Measurements from ENCODE around the gene LDAH.
A peak's percentile ranks its signal among the peaks of the same experiment; 100 is the strongest.

The LDAH gene

DNA sequence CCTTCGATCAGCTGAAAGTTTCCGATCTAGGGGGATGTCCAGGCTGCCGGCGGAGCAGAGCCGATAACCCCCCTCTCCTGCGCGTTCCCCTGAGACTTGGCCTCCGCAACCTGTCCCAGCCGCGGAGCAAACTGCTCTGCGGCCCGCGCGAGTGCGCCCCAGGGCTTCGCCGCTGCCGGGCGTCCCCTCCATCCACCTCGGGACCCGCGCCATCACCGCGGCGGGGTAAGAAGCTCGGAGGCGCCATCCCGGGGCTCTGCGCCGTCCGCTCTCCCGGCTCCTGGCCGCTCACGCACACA, 156.9 kb downstream of the LDAH start:
- DNase-seq, result no peak

DNA sequence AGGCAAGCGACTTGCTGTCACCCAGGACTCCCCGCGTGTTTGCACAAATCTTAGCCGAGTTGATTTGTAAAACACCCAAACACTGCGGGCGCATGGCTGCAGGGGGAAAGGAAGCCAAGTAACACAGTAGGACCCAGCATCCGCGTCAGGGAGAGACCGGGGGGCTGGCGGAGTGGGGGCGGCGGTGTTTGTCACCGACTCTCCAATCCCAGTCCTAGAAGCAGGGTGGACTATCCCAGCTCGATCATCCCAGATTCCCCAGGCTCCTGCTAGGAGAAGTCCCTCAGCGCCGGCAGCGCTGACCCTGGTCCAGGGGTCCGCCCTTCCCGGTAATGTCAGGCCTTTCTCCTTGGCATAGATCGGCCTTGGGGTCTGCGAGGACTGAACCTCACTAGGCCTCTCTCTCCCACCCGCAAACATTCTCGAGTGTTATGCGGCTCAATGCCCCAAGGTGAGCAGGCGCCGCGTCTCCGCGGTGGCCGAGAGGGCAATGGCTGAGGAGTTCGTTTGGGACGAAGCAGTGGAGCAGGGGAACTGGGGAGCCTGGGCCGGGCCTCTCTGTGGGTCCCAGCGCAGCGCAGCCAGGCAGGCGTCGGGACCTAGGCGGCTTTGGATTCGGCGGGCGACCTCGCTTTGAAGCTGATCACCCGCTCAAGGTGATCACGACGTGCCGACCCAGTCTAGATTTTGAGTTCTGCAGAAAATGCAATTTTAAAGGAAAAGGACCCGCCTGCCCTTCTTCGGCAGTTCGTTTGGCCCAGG, 157.5 kb downstream of the LDAH start:
- no peak for DNase-seq

DNA sequence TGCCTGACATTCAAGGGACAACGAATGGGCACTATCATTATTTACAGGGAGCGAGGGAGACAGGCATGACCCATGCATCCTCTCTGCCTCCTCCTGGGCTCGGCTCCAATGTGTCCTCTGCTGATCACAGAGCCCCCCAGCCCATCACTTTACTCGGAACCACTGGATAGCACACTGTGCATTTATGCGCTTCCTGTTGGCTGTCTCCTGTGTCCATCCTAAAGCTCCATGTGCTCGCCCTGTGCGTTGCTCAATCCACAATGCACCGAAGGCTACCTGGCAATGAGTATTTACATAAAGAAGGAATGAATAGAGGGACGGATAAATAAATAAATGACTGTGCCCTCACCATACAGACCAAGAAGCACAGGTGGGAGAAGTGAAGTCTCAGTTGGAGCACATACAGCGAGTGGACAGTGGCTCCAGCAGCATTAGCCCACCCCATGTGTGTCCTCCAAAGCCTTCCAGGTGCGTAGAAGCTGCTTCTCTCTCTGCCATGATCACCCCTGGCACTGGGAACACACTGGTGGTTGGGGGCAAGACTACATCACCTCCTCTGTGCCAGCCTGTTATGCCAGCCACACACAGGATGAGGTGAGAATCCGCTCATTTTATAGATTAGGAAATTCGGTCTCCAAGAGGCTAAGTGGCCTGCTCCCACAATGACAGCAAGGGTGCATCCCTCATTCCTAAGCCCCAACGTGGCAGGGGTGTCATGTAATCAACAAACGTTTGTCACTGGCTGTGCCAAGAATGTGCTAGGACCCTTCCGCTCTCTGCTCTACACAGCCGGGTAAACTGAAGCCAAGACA, 158.3 kb downstream of the LDAH start:
- DNase-seq, result no peak

DNA sequence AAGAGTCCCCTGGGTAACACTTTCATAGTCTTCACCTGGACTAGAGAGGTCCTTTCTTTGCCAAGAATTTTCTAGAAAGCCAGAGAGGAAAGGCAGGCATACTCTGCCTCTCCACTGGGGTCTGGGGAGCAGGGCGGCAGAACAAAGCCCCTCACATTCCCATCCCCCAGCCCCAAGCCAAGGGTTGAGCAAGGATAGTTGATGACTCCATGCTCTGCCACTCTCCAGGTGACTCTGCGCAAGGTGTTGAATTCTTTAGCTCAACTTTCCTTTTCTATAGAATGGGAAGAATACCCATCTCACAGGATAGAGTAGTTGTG, 158.9 kb downstream of the LDAH start:
- DNase-seq, result no peak

DNA sequence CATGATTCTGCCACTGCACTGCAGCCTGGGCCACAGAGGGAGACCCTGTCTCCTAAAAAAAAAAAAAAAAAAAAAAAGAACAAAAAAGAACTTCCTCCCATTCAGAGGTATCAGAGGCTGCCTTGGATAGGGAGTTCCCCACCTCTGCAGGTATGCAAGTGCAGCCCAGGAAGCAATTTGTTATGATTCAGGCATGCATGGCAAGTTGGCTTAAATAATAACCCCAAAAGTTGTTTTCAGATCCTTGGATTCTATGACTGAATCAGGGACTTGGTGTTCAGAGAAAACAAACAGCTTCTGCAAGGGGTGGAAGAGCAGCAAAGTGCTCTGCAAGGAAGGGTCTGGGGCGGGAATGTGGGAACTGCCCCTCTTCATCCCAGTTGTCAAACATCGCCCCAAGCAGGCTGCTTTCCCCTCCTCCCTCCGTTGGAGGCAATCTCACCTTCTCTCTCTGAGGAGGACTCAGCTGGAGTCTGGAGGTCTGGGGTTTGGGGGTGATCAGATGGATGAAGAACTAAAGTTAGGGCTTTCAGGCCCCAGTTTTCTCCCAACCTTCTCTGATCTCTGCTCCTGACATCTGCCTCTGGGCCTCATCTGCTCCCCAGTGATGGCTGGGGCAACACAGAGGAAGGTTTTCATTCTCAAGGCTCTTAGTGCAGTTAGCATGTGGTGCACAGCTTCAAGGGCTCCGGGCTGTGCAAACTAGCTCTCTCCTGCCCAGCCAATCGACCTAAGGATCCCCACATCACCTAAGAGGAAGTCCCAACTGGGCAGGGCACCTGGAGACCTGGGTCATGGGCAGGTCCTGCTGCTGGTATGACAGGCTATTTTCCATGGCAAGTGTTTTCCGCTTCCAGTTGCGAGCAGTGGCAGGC, 159.5 kb downstream of the LDAH start:
- DNase-seq, result no peak

DNA sequence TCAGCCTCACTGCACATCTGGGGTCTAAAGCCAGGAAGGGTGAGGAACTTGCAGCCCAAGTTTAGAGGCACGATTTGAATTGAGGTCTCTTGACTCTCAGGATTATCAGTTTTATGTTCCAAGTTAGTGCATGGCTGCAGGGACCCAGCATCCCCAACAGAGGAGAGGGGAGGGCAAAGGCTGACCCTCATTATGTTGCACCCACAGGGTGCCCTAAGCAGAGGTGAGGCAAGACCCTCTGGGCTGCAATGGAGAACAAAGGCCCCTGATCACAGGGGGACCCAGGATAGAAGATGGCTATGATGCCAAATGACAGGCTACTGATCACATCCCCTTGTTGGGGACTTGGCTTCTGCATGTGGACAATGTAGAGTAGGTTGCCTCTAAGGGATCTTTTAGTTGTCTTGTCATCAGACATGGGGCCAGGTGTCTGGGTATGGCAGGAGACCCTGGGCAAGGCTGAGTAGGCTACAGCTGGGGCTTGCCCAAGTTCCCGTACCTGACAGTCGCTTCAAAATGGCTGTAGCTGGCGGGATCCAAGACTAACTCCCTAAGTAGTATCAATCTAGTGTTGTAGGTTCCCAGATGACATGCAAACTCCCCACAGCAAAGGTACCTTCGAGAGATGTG, 160.5 kb downstream of the LDAH start:
- no peak for DNase-seq

DNA sequence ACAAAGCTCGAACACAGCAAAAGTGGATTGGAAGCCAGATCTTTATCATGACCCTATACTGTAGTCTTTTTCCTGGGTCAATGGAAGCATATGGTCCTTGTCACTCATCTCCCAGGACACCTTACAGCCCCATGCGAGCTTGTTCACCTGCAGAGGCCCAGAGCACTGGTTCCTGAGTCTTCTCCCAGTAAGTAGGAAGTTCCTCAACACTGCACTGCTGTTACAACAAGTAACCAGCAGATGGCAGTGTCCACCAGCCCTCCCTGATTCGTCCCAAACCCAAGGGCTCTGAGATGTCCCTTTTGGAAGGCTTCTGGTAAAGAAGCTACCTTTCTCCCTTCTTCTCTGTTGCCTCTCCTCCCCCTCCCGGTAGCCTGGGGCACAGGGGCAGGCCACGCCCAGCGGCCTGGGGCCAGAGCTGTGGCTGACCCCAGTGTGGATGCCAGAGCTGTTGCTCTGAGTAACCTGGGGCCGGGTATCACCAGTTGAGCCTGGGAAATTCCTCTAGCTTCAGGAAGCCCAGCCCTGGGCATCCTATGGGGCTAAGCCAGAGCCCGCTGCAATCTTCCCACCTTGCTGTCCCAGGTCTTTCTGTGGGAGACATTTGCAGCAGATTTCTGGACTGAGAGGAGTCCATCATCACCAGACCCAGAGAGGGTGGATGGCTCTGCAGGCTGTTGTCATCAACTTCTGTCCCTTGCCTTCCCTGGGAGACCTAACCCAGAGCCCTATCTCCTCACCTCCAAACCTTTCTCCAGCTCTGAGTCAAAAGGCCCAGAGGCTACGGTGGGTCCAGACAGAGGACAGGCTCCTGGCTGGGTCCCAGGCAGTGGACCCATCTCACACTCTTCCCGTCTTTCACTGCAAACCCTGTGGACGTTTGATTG, 161.2 kb downstream of the LDAH start:
- peak; percentile 68 to 85 (median 77) for DNase-seq

DNA sequence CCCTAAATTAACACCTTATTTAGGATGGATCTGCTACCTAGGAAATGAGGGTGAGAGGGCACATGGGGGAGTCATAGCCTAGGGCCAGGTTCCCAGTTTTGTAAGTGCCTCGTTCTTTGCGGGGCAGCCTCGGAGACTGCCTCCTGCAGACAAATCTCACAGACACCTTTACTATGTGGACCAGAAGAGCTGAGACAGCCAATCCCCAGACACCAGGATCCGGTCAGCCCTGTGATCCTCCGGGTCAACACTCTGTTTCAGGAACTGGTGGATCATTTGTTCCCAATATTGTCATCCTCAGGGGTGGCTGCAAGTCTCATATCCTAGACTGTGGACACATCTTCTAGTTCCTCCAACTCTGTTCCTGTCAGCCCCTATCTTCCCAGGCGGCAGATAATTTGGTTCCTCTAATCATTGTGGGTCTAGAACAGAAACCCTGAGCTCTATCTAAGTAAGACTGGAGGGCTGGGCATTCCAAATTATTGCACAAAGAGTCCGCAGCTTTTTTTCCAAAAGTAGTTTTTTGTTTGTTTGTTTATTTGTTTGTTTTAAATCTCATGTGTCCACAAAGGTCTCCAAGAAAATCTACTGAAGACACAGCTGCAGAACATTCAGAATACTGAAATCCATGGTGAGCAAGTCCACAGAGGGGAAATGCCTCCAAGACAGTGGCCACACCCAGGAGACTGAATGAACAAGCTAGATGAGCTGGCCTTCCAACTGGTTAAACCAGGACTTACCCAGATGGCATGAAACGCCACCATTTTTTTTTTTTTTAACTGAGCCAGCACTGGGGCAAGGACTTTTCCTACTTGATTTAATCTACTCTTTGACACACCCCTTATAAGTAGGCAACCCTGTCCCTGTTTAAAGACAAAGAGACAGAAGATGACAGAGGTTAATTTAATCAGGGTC, 162.1 kb downstream of the LDAH start:
- no peak for DNase-seq

DNA sequence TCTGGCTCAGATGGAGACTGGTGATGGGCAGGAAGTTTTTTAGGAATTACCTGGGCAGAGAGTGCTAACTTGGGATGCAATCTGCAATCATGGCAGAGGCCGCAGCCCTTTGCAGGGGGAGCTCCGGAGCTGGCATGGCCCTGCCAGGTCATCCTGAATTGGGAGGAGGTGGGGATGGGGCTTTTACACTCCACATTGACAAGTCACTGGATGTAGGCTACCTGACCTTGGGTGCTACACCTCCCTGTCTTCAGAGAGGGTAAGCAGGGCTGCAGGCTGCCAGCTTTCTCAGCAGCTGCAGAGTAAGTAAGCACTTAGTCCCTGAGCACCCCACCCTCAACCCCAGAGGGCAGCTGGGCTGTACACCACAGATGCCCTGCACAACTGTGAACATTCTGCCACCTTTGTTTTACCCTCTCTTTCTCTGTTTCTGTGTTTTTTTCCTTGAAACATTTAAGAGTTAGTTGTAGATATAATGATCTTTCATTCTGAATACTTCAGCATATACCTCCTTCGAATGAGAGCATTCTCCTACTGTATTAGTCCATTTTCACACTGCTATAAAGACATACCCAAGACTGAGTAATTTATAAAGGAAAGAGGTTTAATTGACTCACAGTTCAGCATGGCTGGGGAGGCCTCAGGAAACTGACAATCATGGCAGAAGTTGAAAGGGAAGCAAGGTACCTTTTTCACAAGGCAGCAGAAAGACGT, 165.2 kb downstream of the LDAH start:
- DNase-seq, result no peak

DNA sequence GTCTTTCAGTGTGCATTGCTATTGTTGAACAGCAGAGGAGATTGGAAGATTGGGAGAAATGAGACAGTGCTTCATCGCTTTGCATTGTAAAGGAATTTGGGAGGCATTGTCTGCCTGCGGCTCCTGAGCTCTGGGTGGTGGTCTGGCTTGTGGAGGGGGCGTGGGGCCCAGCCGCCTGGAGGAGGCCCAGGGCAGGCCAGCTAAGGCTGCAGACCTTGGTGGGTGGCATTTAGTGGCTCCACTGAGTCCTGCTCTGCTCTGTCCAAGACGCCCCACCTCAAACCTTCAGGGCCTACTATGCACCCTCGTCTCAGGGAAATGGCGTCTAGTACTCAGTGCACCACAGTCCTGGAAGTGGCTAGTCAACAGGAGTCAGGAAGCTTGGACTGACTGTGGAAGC, 166.3 kb downstream of the LDAH start:
- no peak for DNase-seq

DNA sequence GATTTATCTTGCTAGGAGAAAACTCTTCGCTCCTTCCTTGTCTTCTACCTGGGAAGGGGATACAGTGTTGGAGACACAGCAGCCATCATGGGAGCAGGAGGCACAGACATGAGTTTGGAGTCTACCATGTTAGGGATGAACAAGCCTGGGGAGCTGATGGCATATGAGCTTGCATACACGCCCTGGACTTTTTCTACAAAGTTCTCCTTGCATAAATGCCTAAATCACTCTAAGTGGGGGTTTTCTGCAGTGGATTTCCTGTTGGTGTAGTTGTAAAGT, 168.4 kb downstream of the LDAH start:
- no peak for DNase-seq

DNA sequence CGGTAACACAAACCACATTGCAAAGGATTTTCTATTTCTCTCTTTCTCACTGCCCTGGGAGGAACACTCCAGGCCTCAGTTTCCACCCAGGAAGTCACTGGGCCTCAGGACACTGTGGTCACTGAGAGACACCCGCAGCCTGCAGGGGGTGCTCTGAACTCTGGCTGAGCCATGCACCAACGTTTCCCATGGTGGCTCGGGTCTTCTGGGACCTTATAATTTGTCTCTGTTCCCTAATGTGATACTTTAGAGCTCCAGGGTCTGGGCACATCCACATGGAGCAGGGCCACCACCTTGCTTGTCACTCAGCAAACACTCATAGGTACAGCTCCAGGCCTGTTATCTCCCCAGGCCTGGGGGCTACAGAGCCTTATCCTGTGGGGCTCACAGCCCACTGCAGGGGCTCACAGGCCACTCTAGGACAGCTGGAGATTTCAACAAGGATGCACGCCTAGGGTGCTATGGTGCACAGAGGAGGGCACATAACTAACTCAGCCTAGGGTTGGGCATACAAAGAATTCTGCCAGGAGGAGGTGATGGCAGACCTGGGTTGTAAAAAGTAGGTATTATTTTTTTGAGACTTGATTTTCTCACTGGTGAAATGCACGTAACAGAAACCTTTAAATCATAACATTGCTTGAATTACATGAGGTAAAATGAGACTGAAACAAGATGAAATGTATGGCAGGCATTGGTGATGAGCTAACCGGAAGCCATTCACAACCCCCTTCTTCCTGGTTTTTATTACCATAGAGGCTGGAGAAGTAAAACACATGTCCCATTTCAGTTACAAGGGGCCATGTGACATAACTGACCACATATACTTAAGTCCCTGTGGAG, 169.0 kb downstream of the LDAH start:
- DNase-seq, result no peak

DNA sequence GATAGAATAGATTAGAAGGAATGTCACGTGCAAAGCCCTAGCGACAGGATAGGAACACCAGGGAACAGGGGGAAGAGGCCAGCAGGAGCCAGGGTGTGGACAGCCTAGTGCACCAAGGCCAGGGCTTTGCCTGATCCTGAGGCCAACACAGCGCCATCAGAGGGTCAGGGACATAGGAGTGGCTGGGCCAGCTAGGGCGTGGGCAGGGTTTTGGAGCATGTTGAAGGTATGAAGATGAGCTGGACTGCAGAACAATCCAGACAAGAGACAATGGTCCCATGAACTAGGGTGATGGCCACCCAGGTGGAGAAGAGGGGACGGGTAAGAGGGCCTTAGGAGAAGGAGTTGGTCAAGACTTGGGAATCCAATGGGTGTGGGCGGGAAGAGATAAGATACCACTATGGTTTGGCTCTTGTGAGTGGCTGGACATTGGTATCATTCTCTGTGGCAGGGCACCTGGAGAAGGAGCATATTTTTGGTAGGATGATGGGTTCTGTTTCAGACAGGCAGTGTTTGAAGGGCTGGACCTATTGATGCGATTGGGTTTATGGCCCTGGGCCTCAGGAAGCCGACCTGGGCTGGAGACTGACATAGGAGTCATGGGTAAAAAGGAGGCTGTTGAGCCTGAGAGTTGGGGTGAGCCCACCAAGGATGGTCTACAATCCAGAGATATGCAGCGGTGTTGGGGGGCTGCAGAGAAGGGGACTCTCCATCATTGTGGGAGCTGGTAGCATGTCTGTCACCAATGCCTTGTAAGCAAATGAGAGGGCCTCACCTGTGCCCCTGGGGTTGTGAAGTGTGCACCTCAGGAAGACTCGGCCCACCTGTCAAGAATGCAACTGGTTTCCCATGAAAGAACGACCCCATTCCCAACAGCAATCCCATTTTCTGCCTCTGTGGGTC, 170.0 kb downstream of the LDAH start:
- DNase-seq, result no peak

DNA sequence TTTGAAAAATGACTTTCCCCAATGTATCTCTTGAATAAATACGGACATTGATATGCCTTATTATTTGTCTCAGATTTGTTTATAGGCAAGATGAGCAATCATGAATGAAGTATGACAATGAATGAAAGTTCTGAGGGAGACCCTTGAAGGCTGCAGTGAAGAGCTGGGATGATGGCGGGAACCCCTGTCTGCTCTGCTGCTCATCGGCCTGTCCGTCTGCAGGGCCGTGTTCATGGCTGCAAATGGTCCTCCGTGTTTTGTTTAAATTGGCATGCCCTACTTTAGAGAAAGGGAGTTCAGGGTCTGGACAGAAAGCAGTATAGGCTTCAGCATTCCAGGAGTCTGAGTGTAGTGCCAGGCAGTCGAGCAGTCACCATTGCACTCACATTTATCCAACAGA, 170.8 kb downstream of the LDAH start:
- DNase-seq, result no peak

DNA sequence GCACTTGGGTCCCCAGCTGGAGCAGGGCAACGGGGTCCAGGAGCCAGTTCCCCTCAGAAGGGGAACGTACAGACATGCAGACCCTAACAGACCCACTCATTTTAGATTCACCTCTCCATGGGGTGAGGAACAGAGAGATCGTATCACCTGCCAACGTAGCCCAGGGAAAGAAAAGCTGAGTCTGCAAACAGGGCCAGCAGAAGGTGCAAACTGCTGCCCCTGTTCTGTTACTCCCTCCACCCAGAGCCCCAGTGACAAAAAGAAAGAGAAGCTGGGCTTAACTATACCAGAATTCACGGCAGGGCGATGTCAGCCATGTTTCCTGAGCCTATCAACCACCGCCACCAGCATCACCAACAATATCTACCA, 171.2 kb downstream of the LDAH start:
- no peak for DNase-seq

DNA sequence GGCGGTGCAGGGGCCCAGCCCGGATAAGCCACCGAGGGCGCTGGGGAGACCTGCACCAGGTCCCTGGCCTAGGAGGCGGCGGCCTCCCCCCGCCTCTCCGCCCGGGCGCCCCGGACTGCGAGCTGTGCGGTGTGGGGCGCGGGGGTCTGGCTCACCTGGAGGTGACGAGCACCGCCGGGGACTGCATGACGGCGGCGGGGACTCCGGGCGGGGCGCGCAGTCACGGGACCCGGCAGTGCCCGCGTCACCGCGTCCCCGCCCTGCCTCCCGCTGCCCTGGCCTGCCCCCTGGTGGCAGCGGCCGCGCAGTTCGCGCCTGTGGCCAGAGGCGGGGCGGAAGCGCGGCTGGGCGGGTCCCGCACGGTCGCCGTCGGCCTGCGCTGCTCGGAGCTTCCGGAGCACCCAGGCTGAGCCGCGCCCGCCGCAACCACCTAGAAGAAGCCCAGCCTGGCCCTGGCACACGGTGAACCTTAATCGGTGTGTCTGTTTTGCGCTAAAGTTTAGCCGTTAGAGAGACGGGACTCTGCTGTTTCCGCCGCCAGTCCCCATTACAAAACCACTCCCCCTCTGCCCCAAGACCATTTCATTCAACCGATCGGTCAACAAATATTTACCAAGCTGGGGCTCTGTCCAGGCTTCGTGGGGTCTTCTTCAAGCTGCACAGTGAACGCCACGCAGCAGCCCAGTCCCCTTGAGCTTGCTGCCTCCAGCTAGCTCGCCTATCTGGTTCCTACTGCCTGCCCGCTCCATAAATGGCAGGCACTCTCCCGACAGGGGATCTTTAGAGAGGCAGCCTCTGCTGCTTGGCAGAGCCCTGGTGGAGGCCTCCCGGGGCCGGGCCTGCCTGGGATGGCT, 171.8 kb downstream of the LDAH start, which contains the start of gene HS1BP3:
HS1BP3 (minus strand) TSS at position 222 of the 854 bp plus-strand sequence; CDS start at position 187, 35 bp downstream.
- DNase-seq, result peak; percentile 91 to 96 (median 95)

DNA sequence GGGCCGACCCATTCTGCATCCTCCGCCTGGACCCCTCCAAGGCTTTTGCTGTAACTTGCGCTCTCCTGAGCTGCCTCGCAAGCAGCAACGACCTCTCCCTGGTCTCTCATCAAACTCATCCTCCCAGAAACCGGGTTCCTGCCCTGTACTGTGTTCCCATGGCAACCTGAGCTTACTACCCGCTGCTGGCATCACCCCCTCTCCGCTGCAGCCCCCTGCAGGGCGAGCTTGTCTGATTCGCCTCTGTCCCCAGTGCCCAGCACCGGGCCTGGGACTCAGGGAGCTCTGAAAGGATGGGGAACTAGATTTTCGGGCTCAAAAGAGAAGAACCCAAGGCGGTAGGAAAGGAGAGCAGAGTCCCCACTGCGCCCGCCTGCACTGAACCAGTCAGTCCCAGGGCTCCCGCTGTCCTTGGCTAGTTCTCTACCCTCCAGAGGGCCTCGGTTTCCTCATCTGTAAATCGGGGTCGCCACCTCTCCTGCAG, 172.5 kb downstream of the LDAH start:
- peak; percentile 36 to 82 (median 78) for DNase-seq
